Effector CD8-positive, alpha-beta T cell (primary cell): Measurements from ENCODE around the gene SMIM10L2A.
"Not testable (repeated sequence)": the region's sequence is repeated elsewhere in the genome, so short reads cannot be mapped to it uniquely, and the experiment has no call there.

Source experiments
- DNase-seq: peaks from one replicate; lab custom pipeline; 2025; lab: John Stamatoyannopoulos, UW

The SMIM10L2A gene

DNA sequence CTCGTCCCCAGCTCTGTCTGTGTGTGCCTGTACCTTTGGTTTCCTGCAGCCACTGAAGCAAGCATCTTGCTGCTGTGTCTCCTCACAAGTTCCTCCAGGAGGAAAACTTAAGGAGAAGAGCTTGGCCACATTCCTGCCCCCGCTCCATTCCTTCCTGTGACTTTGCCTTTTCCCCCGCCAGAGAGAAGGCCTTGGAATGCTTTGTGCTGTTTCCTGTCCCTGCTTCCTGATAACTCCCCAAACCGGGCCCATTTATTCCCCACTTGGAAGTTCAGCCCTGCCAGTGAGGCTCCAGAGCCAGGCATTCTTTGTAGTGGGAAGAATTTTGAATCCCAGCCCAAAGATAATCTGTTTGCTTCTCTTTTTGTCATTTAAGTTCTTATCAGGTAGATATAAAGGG is 33.1 kb downstream of the SMIM10L2A start:
- no peak for DNase-seq

DNA sequence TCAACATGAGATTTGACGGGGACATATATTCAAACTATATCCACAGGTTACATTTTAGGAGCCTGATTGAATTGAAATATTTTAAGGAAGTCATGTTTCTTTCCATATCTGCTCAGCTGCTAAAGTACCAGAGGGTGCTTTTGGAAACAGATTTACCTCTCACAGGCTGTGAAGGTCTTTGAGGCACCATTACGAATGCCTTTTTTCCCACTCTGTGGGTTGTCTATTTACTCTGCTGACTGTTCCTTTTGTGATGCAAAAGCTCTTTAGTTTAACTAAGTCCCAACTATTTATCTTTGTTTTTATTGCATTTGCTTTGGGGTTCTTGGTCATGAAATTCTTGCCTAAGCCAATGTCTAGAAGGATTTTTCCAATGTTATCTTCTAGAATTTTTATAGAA is 40.0 kb downstream of the SMIM10L2A start:
- DNase-seq = not testable (repeated sequence)

DNA sequence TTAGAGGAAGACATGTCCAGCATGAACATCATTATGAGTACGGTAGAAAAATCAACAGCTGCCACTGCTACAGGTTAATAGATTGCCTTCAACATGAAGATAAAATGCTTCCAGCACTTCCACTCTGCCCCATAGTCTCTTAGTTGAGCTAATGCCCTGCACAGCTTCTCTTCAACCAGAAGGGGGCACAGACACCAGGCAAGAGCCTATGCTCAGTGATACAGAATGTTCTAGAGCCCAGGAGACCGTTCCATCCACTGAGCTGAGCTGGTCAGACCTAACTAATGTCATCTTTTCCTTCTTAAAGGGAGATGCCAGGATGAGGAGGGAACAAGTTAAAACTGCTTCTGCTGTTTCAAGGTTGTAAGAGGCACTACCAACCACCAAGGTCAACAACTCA is 42.2 kb downstream of the SMIM10L2A start:
- no peak for DNase-seq

DNA sequence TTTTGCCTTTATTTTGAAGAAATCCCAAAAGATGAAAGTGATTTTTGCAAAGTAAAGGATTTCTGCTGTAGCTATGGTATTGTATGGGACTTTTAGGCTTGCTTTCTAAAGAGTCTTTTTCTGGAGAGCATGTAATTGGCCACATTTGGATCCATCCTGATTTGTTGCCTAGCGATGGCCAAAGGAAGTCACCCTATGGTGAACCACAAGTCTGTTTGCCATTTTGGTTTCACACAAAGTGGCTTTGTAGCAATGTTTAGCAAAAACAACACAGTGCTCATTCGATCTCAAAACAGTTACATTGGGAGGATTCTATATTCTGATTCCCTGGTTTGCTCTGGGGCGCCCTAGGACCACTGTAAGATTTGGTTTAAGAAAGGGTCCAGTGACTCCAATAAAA is 54.6 kb downstream of the SMIM10L2A start:
- DNase-seq = no peak

DNA sequence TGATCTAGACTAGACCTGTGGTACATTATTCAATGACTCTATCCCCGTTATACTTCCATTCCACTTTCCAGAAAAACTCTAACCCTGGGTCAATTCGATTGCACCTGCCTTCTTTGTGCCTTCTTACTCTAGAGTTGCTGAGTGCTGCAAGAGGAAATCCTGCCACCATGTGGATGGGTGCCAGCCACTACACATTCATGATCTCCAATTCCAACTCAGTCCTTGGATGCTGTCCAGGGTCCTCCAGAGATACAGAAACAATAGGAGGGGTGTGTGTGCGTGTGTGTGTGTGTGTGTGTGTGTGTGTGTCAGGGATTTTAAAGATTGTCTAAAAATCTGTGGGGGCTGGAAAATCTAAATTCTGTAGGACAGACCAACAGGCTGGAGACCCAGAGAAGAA is 55.8 kb downstream of the SMIM10L2A start:
- no peak for DNase-seq
